K562 (cell line): ENCODE data around the gene FAM204A. TPM values are rescaled to one million over a fixed set of nuclear protein-coding genes. Genes with fewer than 3 reads are reported as not detected.

Experiments
- ATAC-seq: fragments of 200-7000 bp; cut with Tn5 transposase; 3 replicates; pipeline ENCODE4 v1.9.1; 2020; ENCODE audit warnings: moderate library complexity
- BruUV-seq: library from RNA; stranded (reverse); fragments of 400-500 nt; replicated peaks from 2 replicates; lab custom pipeline; 2021; lab: Mats Ljungman, UMichigan
- CTCF ChIA-PET: fragments of 300-600 bp; formaldehyde crosslinking; extraction: SDS; loops from one replicate; lab custom pipeline; 2021; ENCODE audit warnings: low intra/inter-chr PET ratio; lab: Yijun Ruan, JAX
- POLR2A ChIA-PET: fragments of 300-600, 350-650 bp; sonication (Branson Sonifier 250); formaldehyde crosslinking; extraction: SDS; loops from one replicate; lab custom pipeline; 2021; ENCODE audit warnings: antibody characterized with exemption, inconsistent platforms; lab: Yijun Ruan, JAX
- DNase-seq, 4 experiments: peaks; one replicate each; pipeline versions ENCODE4 v3.0.0 to v3.0.0-alpha.2; 2011 to 2018; ENCODE audit warnings: low spot score in 3 of 4, mixed read lengths in 3 of 4; ENCODE audit errors: extremely low read depth in 1 of 4
- FAIRE-seq: peaks from 2 replicates; lab custom pipeline; 2011; peaks lifted over from hg19 to GRCh38; lab: Jason Lieb, UNC
- H2AFZ ChIP-seq: 2 replicates; pipeline ENCODE4 v1.6.0; 2011; ENCODE audit warnings: low read depth, low read length, control low read depth, inconsistent platforms
- H3K27ac ChIP-seq: fragments of 200-600 bp; 3 replicates; pipeline ENCODE4 v1.8.0; 2011; ENCODE audit warnings: low read depth, mild to moderate bottlenecking, control low read depth, inconsistent platforms, low read length, moderate library complexity, mixed read lengths; ENCODE audit errors: extremely low read depth
- H3K27me3 ChIP-seq, 2 experiments: fragments of 300-600 bp in 1 of 2; 2 replicates in 1 of 2; 3 replicates in 1 of 2; pipeline versions ENCODE4 v1.6.0 to v1.8.0; 2011; ENCODE audit warnings: inconsistent platforms in 2 of 2, low read length in 2 of 2, mild to moderate bottlenecking in 1 of 2, mixed read lengths in 1 of 2, moderate library complexity in 1 of 2; ENCODE audit not compliant: control insufficient read depth in 2 of 2, insufficient read depth in 2 of 2
- H3K36me3 ChIP-seq: fragments of 300-600 bp; 3 replicates; pipeline ENCODE4 v1.8.0; 2011; ENCODE audit warnings: mild to moderate bottlenecking, low read length, inconsistent platforms; ENCODE audit not compliant: control insufficient read depth, insufficient read depth
- H3K4me1 ChIP-seq, 2 experiments: fragments of 200-600 bp in 1 of 2; replicated peaks in 1 of 2; 2 replicates in 1 of 2; 3 replicates in 1 of 2; pipeline versions ENCODE4 v1.5.1 to v1.8.0; 2011; ENCODE audit warnings: inconsistent platforms in 2 of 2, low read length in 2 of 2, mild to moderate bottlenecking in 1 of 2, mixed read lengths in 1 of 2, moderate library complexity in 1 of 2; ENCODE audit not compliant: control insufficient read depth in 2 of 2, insufficient read depth in 2 of 2
- H3K4me2 ChIP-seq: 2 replicates; pipeline ENCODE4 v1.6.1; 2011; ENCODE audit warnings: low read length, control low read depth, inconsistent platforms, mixed read lengths; ENCODE audit not compliant: insufficient read depth
- H3K4me3 ChIP-seq: fragments of 200-600 bp; sonication (generic), shearing (Covaris generic); 2 replicates; pipeline ENCODE4 v1.5.1; 2016; ENCODE audit warnings: control low read depth, inconsistent platforms
- H3K79me2 ChIP-seq: fragments of 200-600 bp; 3 replicates; pipeline ENCODE4 v1.8.0; 2011; ENCODE audit warnings: low read length, inconsistent platforms; ENCODE audit not compliant: control insufficient read depth, insufficient read depth
- H3K9ac ChIP-seq, 2 experiments: 2 replicates each; pipeline versions ENCODE4 v1.6.0 to v1.6.1; 2011; ENCODE audit warnings: low read depth in 2 of 2, low read length in 2 of 2, control low read depth in 1 of 2, inconsistent platforms in 1 of 2, mild to moderate bottlenecking in 1 of 2, mixed read lengths in 1 of 2; ENCODE audit not compliant: insufficient read depth in 1 of 2
- H3K9me1 ChIP-seq: one replicate; pipeline ENCODE4 v1.6.0; 2011; ENCODE audit warnings: inconsistent platforms, mild to moderate bottlenecking, low read length, moderate library complexity; ENCODE audit not compliant: control insufficient read depth, insufficient read depth
- H3K9me3 ChIP-seq: replicated peaks from 2 replicates; pipeline ENCODE4 v1.5.1; 2011; ENCODE audit warnings: low read depth, low read length, inconsistent platforms; ENCODE audit not compliant: control insufficient read depth, insufficient read depth
- H4K20me1 ChIP-seq: replicated peaks from 2 replicates; pipeline ENCODE4 v1.6.1; 2011; ENCODE audit warnings: low read length, inconsistent platforms, mixed read lengths; ENCODE audit not compliant: control insufficient read depth, insufficient read depth
- CEBPB ChIP-seq: fragments of 450-650 bp; IDR thresholded peaks from 2 replicates; pipeline ENCODE4 v1.6.1; 2016; ENCODE audit warnings: missing genetic modification characterization, missing compliant biosample characterization
- CEBPG ChIP-seq, 3 experiments: fragments of 200-800 bp in 1 of 3; sonication (Bioruptor generic) in 1 of 3; sonication (generic) in 1 of 3; formaldehyde crosslinking in 1 of 3; IDR thresholded peaks in 2 of 3; conservative IDR thresholded peaks in 1 of 3; 2 replicates each; pipeline versions ENCODE4 v1.6.1 to v1.8.0; 2016 to 2022; ENCODE audit warnings: missing compliant biosample characterization in 2 of 3, missing genetic modification characterization in 2 of 3, mild to moderate bottlenecking in 1 of 3, missing genetic modification reagents in 1 of 3
- JUND ChIP-seq, 2 experiments: IDR thresholded peaks; 2 replicates in 1 of 2; 3 replicates in 1 of 2; pipeline ENCODE4 v1.6.1; 2011; ENCODE audit warnings: borderline replicate concordance in 2 of 2, low read depth in 2 of 2, low read length in 2 of 2, improper control_type of control experiment in 1 of 2, missing biosample characterization in 1 of 2, missing genetic modification characterization in 1 of 2, missing genetic modification reagents in 1 of 2
- MCM5 ChIP-seq: fragments of 450-650 bp; IDR thresholded peaks from 2 replicates; pipeline ENCODE4 v1.6.1; 2016; ENCODE audit warnings: low read depth
- SLC30A9 ChIP-seq: fragments of 250-450 bp; sonication (Bioruptor Pico); IDR thresholded peaks from 2 replicates; pipeline ENCODE4 v1.8.0; 2022; ENCODE audit warnings: mild to moderate bottlenecking, moderate library complexity
- whole genome bisulfite sequencing: fragments of 100-300 bp; shearing (Covaris generic); methylation state at CpG from one replicate; pipeline ENCODE4 v1.1.6; 2016; ENCODE audit warnings: low coverage, mixed read lengths; ENCODE audit not compliant: insufficient coverage; ENCODE audit errors: missing lambda C conversion rate; 5-methylcytosine and 5-hydroxymethylcytosine counted together
- in situ Hi-C: fragments of 300-500 bp; cut with MboI; formaldehyde crosslinking; loops from 4 replicates; pipeline ENCODE4 v1.15.0; 2018; ENCODE audit warnings: inconsistent platforms, mixed read lengths
- intact Hi-C: fragments of 100-400 bp; cut with micrococcal nuclease; formaldehyde crosslinking; loops from 2 replicates; pipeline ENCODE4 v1.14.2; 2022
- polyA plus RNA-seq, 8 experiments: library from polyadenylated mRNA; depleted of rRNA in 4 of 8; stranded (reverse) in 5 of 8; unstranded in 3 of 8; fragments of >200 nt; fragmentation: Nextera tagmentation in 2 of 8; fragmentation: Illumina TruSeq in 1 of 8; extraction: Ambion mirVana in 2 of 8; extraction: Trizol in 1 of 8; gene quantifications; 2 replicates each; pipeline versions ENCODE4 v1.2.1 to v1.2.3, GENCODE V29; 2011 to 2014; ENCODE audit warnings: inconsistent platforms in 1 of 8, missing spikeins in 1 of 8
- total RNA-seq, 7 experiments: library from RNA; depleted of rRNA in 6 of 7; stranded (reverse); fragments of >200 nt in 6 of 7; fragmentation: Illumina TruSeq in 2 of 7; extraction: Trizol in 2 of 7; gene quantifications; 2 replicates each; pipeline versions ENCODE4 v1.2.1 to v1.2.3, GENCODE V29; 2011 to 2021; ENCODE audit warnings: low replicate concordance in 1 of 7
- TF ChIP-seq, protein P1 (sequence below): sonication (generic); formaldehyde crosslinking; IDR thresholded peaks from 2 replicates; pipeline ENCODE4 v1.8.1; 2022; ENCODE audit warnings: missing genetic modification reagents
- TF ChIP-seq, protein P2 (sequence below): fragments of 450-650 bp; IDR thresholded peaks from 2 replicates; pipeline ENCODE4 v1.7.1; 2018; ENCODE audit warnings: mild to moderate bottlenecking, low read depth; ENCODE audit not compliant: partially characterized antibody

The FAM204A gene
- total and polyA plus RNA-seq, 9 of the 15 experiments (the other 6 are each of a cell fraction or from before 2014, with no cell fraction given) = 29.0 to 64.5 (median 44.9) TPM

DNA sequence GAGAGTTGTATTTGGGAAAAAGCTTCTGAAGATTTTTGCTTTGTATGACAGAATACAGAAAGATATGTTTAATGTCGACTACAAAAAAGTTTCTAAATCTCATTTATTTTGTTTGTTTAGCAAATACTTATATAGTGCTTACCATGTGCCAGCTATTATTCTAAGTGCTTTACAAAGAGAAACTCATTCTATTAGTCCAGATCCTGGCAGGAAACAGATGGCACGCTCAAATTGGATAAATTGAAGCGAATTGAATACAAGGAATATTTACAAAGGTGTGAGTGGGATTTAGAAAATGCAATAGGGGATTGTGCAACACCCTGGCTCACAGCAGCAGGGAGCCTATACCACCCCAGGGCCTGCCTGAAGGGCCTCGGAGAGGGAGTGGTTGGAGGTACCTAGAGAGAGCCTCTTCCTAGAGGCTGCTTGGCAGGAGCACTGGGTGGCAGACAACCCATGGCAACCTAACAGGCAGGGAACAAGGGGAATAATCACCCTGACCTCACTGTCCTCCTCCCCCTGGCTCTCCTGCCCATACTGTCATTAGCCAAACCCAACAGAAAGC, 27.6 kb upstream of the FAM204A start:
- H2AFZ ChIP-seq = no peak overlapping the region
- ATAC-seq = no peak
- H3K27ac ChIP-seq = no peak overlapping the region
- intact Hi-C loops (no loop called here), in situ Hi-C loops (no loop called here)
- POLR2A ChIA-PET = no interaction called here
- H3K27me3 ChIP-seq = peaks cover 0 to 8% of the 10 kb centered on the region in 2 experiments; a peak in 2 of 5 replicates
- H3K9me1 ChIP-seq = no peaks in the 10 kb centered on the region
- CTCF ChIA-PET = no interaction called here
- TF ChIP-seq CEBPB (peak; percentile 80), MCM5 (no peak), CEBPG (CRISPR knock-in tag; IDR thresholded peaks at IDR 0.05) (no peak), CEBPG (tag; conservative IDR thresholded peaks at IDR 0.05 in 1 of 2, IDR thresholded peaks at IDR 0.05 in 1 of 2) (peak in 1 of 2 experiments; percentile 34; a peak in 1 of 4 replicates)
- no TSS peak for BruUV-seq
- no peak overlapping the region for H3K4me2 ChIP-seq
- H4K20me1 ChIP-seq = no peaks in the 10 kb centered on the region
- no peaks in the 10 kb centered on the region for H3K79me2 ChIP-seq
- WGBS = 2% methylated on average over 4 of the region's 4 CpGs
- no peaks in the 10 kb centered on the region for H3K36me3 ChIP-seq
- no peak for FAIRE-seq
- no peaks in the 10 kb centered on the region for H3K4me1 ChIP-seq
- H3K4me3 ChIP-seq = no peak overlapping the region
- no peak for DNase-seq
- no peaks in the 10 kb centered on the region for H3K9me3 ChIP-seq
- no peak overlapping the region for H3K9ac ChIP-seq

DNA sequence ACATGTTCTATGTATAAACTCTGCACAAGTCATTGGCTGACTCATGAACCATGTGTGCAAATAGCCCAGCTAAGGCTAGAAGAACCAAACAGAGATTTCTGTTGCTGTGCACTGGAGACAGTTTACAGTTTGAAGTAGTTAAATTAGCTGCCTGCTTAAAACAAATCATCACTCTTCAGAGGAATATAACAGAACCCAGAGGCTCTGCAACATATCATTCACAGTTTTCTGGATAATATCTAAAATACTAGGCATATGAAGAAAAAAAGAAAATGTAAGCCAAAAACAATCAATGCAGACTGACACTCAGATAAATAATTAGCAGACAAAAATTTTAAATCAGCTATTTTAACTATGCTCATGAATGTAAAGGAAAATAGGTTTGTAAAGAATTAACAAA, 23.6 kb upstream of the FAM204A start:
- H3K9ac ChIP-seq = no peak overlapping the region
- ChIA-PET CTCF (no interaction called here), POLR2A (no interaction called here)
- H4K20me1 ChIP-seq = no peaks in the 10 kb centered on the region
- no peak overlapping the region for H3K4me2 ChIP-seq
- in situ Hi-C loops (no loop called here), intact Hi-C loops (no loop called here)
- H3K4me1 ChIP-seq = no peaks in the 10 kb centered on the region
- ATAC-seq = no peak
- H3K27ac ChIP-seq = no peak overlapping the region
- H3K9me1 ChIP-seq = no peaks in the 10 kb centered on the region
- H3K4me3 ChIP-seq = no peak overlapping the region
- no peaks in the 10 kb centered on the region for H3K79me2 ChIP-seq
- H2AFZ ChIP-seq = no peak overlapping the region
- H3K9me3 ChIP-seq = no peaks in the 10 kb centered on the region
- no peak for FAIRE-seq
- peaks cover 0 to 5% of the 10 kb centered on the region in 2 experiments; a peak in 2 of 5 replicates for H3K27me3 ChIP-seq
- DNase-seq = no peak
- BruUV-seq = no TSS peak
- H3K36me3 ChIP-seq = no peaks in the 10 kb centered on the region
- TF ChIP-seq SLC30A9 (CRISPR knock-in tag) = no peak
- TF ChIP-seq, protein P1, sequence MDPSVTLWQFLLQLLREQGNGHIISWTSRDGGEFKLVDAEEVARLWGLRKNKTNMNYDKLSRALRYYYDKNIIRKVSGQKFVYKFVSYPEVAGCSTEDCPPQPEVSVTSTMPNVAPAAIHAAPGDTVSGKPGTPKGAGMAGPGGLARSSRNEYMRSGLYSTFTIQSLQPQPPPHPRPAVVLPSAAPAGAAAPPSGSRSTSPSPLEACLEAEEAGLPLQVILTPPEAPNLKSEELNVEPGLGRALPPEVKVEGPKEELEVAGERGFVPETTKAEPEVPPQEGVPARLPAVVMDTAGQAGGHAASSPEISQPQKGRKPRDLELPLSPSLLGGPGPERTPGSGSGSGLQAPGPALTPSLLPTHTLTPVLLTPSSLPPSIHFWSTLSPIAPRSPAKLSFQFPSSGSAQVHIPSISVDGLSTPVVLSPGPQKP = no peak
- no peak for TF ChIP-seq JUND (IDR thresholded peaks at IDR 0.05; ENCODE audit: borderline replicate concordance, low read depth, low read length)
- TF ChIP-seq JUND (tag; IDR thresholded peaks at IDR 0.05; ENCODE audit: borderline replicate concordance, low read depth, low read length) = no peak
- TF ChIP-seq, protein P2, sequence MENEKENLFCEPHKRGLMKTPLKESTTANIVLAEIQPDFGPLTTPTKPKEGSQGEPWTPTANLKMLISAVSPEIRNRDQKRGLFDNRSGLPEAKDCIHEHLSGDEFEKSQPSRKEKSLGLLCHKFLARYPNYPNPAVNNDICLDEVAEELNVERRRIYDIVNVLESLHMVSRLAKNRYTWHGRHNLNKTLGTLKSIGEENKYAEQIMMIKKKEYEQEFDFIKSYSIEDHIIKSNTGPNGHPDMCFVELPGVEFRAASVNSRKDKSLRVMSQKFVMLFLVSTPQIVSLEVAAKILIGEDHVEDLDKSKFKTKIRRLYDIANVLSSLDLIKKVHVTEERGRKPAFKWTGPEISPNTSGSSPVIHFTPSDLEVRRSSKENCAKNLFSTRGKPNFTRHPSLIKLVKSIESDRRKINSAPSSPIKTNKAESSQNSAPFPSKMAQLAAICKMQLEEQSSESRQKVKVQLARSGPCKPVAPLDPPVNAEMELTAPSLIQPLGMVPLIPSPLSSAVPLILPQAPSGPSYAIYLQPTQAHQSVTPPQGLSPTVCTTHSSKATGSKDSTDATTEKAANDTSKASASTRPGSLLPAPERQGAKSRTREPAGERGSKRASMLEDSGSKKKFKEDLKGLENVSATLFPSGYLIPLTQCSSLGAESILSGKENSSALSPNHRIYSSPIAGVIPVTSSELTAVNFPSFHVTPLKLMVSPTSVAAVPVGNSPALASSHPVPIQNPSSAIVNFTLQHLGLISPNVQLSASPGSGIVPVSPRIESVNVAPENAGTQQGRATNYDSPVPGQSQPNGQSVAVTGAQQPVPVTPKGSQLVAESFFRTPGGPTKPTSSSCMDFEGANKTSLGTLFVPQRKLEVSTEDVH = no peak
